Measurements from ENCODE around the gene FDXR. TPM values are rescaled to one million over a fixed set of nuclear protein-coding genes. Genes with fewer than 3 reads are reported as not detected.

FDXR gene
- total RNA-seq, 6 experiments from 2014 or later = 7.7 to 18.7 (median 8.6) TPM

GRCh38 chr17:74819801-74820436, 52.9 kb downstream of the FDXR start:
- 100% methylated on average over 3 of the region's 16 CpGs for WGBS (ENCODE audit: insufficient coverage, low coverage, low lambda C conversion rate, missing lambda C conversion rate)
- no peak for TF ChIP-seq POLR2A (IDR thresholded peaks at IDR 0.05)
- no peak for TF ChIP-seq CTCF (IDR thresholded peaks at IDR 0.05)
- no peak for ATAC-seq
- Histone ChIP-seq H3K36me3 (no peaks in the 10 kb centered on the region), H3K27me3 (no peaks in the 10 kb centered on the region), H3K4me3 (no peak overlapping the region), H3K4me1 (no peaks in the 10 kb centered on the region), H3K9me3 (no peaks in the 10 kb centered on the region), H3K27ac (no peak overlapping the region)
- DNase-seq = no peak
- intact Hi-C loops (cut with DNase I) = no loop called here

- DNase-seq (no peak), ATAC-seq (no peak)
- Histone ChIP-seq H3K4me1 (no peaks in the 10 kb centered on the region), H3K27ac (no peak overlapping the region), H3K9me3 (no peaks in the 10 kb centered on the region), H3K36me3 (no peaks in the 10 kb centered on the region), H3K4me3 (no peak overlapping the region), H3K27me3 (no peaks in the 10 kb centered on the region)
- intact Hi-C loops (cut with DNase I) = no loop called here
- WGBS (ENCODE audit: insufficient coverage, low coverage, low lambda C conversion rate, missing lambda C conversion rate) = 92% methylated on average over 6 of the region's 16 CpGs
- TF ChIP-seq POLR2A (IDR thresholded peaks at IDR 0.05) = no peak
- no peak for TF ChIP-seq CTCF (IDR thresholded peaks at IDR 0.05)
Observed at GRCh38 chr17:74818291-74818938, 54.4 kb downstream of the FDXR start.

GRCh38 chr17:74816905-74817620, 55.7 kb downstream of the FDXR start:
- Histone ChIP-seq H3K27me3 (no peaks in the 10 kb centered on the region), H3K4me3 (no peak overlapping the region), H3K4me1 (no peaks in the 10 kb centered on the region), H3K9me3 (no peaks in the 10 kb centered on the region), H3K27ac (no peak overlapping the region), H3K36me3 (no peaks in the 10 kb centered on the region)
- ATAC-seq = no peak
- no peak for TF ChIP-seq POLR2A (IDR thresholded peaks at IDR 0.05)
- no peak for TF ChIP-seq CTCF (IDR thresholded peaks at IDR 0.05)
- WGBS (ENCODE audit: insufficient coverage, low coverage, low lambda C conversion rate, missing lambda C conversion rate) = 60% methylated on average over 1 of the region's 18 CpGs
- intact Hi-C loops (cut with DNase I) = no loop called here
- no peak for DNase-seq

GRCh38 chr17:74815550-74816370, 57.0 kb downstream of the FDXR start:
- TF ChIP-seq POLR2A (IDR thresholded peaks at IDR 0.05) (no peak), CTCF (IDR thresholded peaks at IDR 0.05) (no peak)
- intact Hi-C loops (cut with DNase I) = no loop called here
- H3K36me3 ChIP-seq = no peaks in the 10 kb centered on the region
- ATAC-seq (no peak), DNase-seq (no peak)
- H3K27ac ChIP-seq = no peak overlapping the region
- 92% methylated on average over 2 of the region's 15 CpGs for WGBS (ENCODE audit: insufficient coverage, low coverage, low lambda C conversion rate, missing lambda C conversion rate)
- H3K27me3 ChIP-seq = no peaks in the 10 kb centered on the region
- no peaks in the 10 kb centered on the region for H3K4me1 ChIP-seq
- no peak overlapping the region for H3K4me3 ChIP-seq
- H3K9me3 ChIP-seq = no peaks in the 10 kb centered on the region

Data from right lobe of liver (tissue), 6 donors.